Measurements from ENCODE around the gene KAT8.
"Not testable (repeated sequence)": the region's sequence is repeated elsewhere in the genome, so short reads cannot be mapped to it uniquely, and the experiment has no call there.

The KAT8 gene

GRCh38 chr16:31132303-31132979 lies 15.0 kb downstream of the KAT8 start:
- DNase-seq (ENCODE audit: low read depth) = no peak

GRCh38 chr16:31133046-31133501 lies 15.6 kb downstream of the KAT8 start:
- DNase-seq (ENCODE audit: low read depth) = no peak

GRCh38 chr16:31134091-31134571 lies 16.7 kb downstream of the KAT8 start:
- no peak for DNase-seq (ENCODE audit: low read depth)

GRCh38 chr16:31134625-31135534 lies 17.4 kb downstream of the KAT8 start:
- DNase-seq (ENCODE audit: low read depth) = no peak

- no peak for DNase-seq (ENCODE audit: low read depth)
Observed at GRCh38 chr16:31135535-31136286, 18.2 kb downstream of the KAT8 start, which contains the start of gene PRSS8. PRSS8 (minus strand) TSS chr16:31135727; CDS start chr16:31135498, 229 bp downstream.

- no peak for DNase-seq (ENCODE audit: low read depth)
Observed at GRCh38 chr16:31136287-31136662, 18.8 kb downstream of the KAT8 start.

- DNase-seq (ENCODE audit: low read depth) = not testable (repeated sequence)
Observed at GRCh38 chr16:31136822-31137499, 19.5 kb downstream of the KAT8 start.

- DNase-seq (ENCODE audit: low read depth) = no peak
Observed at GRCh38 chr16:31138621-31139578, 21.4 kb downstream of the KAT8 start.

- DNase-seq (ENCODE audit: low read depth) = not testable (repeated sequence)
Observed at GRCh38 chr16:31141071-31141469, 23.6 kb downstream of the KAT8 start.

- DNase-seq (ENCODE audit: low read depth) = peak; percentile 61
Observed at GRCh38 chr16:31141489-31142108, 24.1 kb downstream of the KAT8 start.

- peak; percentile 97 for DNase-seq (ENCODE audit: low read depth)
Observed at GRCh38 chr16:31142109-31143010, 24.9 kb downstream of the KAT8 start.

- no peak for DNase-seq (ENCODE audit: low read depth)
Observed at GRCh38 chr16:31143011-31143693, 25.7 kb downstream of the KAT8 start.

GRCh38 chr16:31143694-31144148 lies 26.3 kb downstream of the KAT8 start:
- no peak for DNase-seq (ENCODE audit: low read depth)

- DNase-seq (ENCODE audit: low read depth) = peak; percentile 14
Observed at GRCh38 chr16:31144418-31144817, 27.0 kb downstream of the KAT8 start.

GRCh38 chr16:31145398-31145990 lies 28.0 kb downstream of the KAT8 start:
- no peak for DNase-seq (ENCODE audit: low read depth)

GRCh38 chr16:31147574-31147973 lies 30.1 kb downstream of the KAT8 start:
- DNase-seq (ENCODE audit: low read depth) = no peak

GRCh38 chr16:31148281-31148728 lies 30.8 kb downstream of the KAT8 start:
- DNase-seq (ENCODE audit: low read depth) = no peak

- DNase-seq (ENCODE audit: low read depth) = no peak
Observed at GRCh38 chr16:31148896-31149295, 31.4 kb downstream of the KAT8 start.

All from stromal cell of bone marrow (primary cell).